Liver (tissue), 9 donors: ENCODE results near the gene MGAT5. TPM values are rescaled to one million over a fixed set of nuclear protein-coding genes. Genes with fewer than 3 reads are reported as not detected.

ENCODE experiments used
- DNase-seq: peaks from one replicate; pipeline ENCODE4 v3.0.0-alpha.2; 2017; ENCODE audit warnings: low spot score
- H3K27ac ChIP-seq, 2 donors: one replicate each; pipeline ENCODE4 v1.7.0; 2013; ENCODE audit warnings: inconsistent platforms in 2 of 2, low read length in 2 of 2, control low read depth in 1 of 2, low read depth in 1 of 2, mild to moderate bottlenecking in 1 of 2
- H3K27me3 ChIP-seq, 4 donors: one replicate each; pipeline versions ENCODE4 v1.6.1 to v1.7.0; 2013; ENCODE audit warnings: low read length in 3 of 4, inconsistent platforms in 1 of 4, mild to moderate bottlenecking in 1 of 4, moderate library complexity in 1 of 4; ENCODE audit not compliant: control insufficient read depth in 4 of 4, insufficient read depth in 4 of 4
- H3K36me3 ChIP-seq, 4 donors: one replicate each; pipeline versions ENCODE4 v1.6.1 to v1.7.0; 2013; ENCODE audit warnings: low read length in 3 of 4, mild to moderate bottlenecking in 3 of 4, low read depth in 1 of 4, moderate library complexity in 1 of 4; ENCODE audit not compliant: control insufficient read depth in 4 of 4, insufficient read depth in 3 of 4
- H3K4me1 ChIP-seq, 4 donors: one replicate each; pipeline versions ENCODE4 v1.6.1 to v1.7.0; 2013; ENCODE audit warnings: low read length in 3 of 4, mild to moderate bottlenecking in 3 of 4, moderate library complexity in 1 of 4; ENCODE audit not compliant: control insufficient read depth in 4 of 4, insufficient read depth in 4 of 4
- H3K4me3 ChIP-seq, 3 donors: one replicate each; pipeline versions ENCODE4 v1.6.1 to v1.7.0; 2013; ENCODE audit warnings: low read length in 3 of 3, control low read depth in 1 of 3, low read depth in 1 of 3, mild to moderate bottlenecking in 1 of 3
- H3K9ac ChIP-seq, 2 donors: one replicate each; pipeline ENCODE4 v1.7.0; 2013; ENCODE audit warnings: low read length in 2 of 2, mild to moderate bottlenecking in 2 of 2, moderate library complexity in 2 of 2, control low read depth in 1 of 2, low read depth in 1 of 2
- H3K9me3 ChIP-seq, 4 donors: one replicate each; pipeline versions ENCODE4 v1.6.1 to v1.7.0; 2013; ENCODE audit warnings: low read length in 3 of 4; ENCODE audit not compliant: control insufficient read depth in 4 of 4
- ATF3 ChIP-seq: IDR thresholded peaks from 2 replicates; pipeline ENCODE4 v1.6.1; 2016; ENCODE audit warnings: antibody characterized with exemption
- CTCF ChIP-seq: fragments of 150-350 bp; IDR thresholded peaks from 2 replicates; pipeline ENCODE4 v1.5.1; 2017; ENCODE audit warnings: improper control_type of control experiment, low read depth, low read length; ENCODE audit not compliant: missing input control
- EGR1 ChIP-seq, 2 donors: IDR thresholded peaks; 2 replicates each; pipeline ENCODE4 v1.6.1; 2016 to 2018; ENCODE audit warnings: antibody characterized with exemption in 2 of 2, low read depth in 2 of 2
- FOXA2 ChIP-seq: IDR thresholded peaks from 2 replicates; pipeline ENCODE4 v1.6.1; 2016; ENCODE audit warnings: antibody characterized with exemption
- GABPA ChIP-seq, 2 donors: IDR thresholded peaks in 1 of 2; conservative IDR thresholded peaks in 1 of 2; 2 replicates each; pipeline ENCODE4 v1.6.1; 2016; ENCODE audit warnings: antibody characterized with exemption in 2 of 2, mild to moderate bottlenecking in 1 of 2, moderate library complexity in 1 of 2
- HNF4A ChIP-seq, 2 donors: conservative IDR thresholded peaks; 2 replicates each; pipeline ENCODE4 v1.6.1; 2016; ENCODE audit warnings: antibody characterized with exemption in 2 of 2, mild to moderate bottlenecking in 2 of 2
- HNF4G ChIP-seq: IDR thresholded peaks from 2 replicates; pipeline ENCODE4 v1.6.1; 2016; ENCODE audit warnings: antibody characterized with exemption
- JUND ChIP-seq, 2 donors: IDR thresholded peaks; 2 replicates each; pipeline ENCODE4 v1.6.1; 2016; ENCODE audit warnings: antibody characterized with exemption in 2 of 2
- MAX ChIP-seq: IDR thresholded peaks from 2 replicates; pipeline ENCODE4 v1.6.1; 2016; ENCODE audit warnings: antibody characterized with exemption
- NR2F2 ChIP-seq: IDR thresholded peaks from 2 replicates; pipeline ENCODE4 v1.6.1; 2016; ENCODE audit warnings: antibody characterized with exemption
- RAD21 ChIP-seq, 2 donors: IDR thresholded peaks; 2 replicates each; pipeline ENCODE4 v1.6.1; 2016; ENCODE audit warnings: antibody characterized with exemption in 2 of 2, mild to moderate bottlenecking in 2 of 2
- RXRA ChIP-seq, 2 donors: IDR thresholded peaks; 2 replicates each; pipeline ENCODE4 v1.6.1; 2017 to 2018; ENCODE audit warnings: antibody characterized with exemption in 2 of 2, mild to moderate bottlenecking in 1 of 2
- SP1 ChIP-seq: IDR thresholded peaks from 2 replicates; pipeline ENCODE4 v1.6.1; 2018; ENCODE audit warnings: antibody characterized with exemption, mild to moderate bottlenecking
- TAF1 ChIP-seq: conservative IDR thresholded peaks from 2 replicates; pipeline ENCODE4 v1.6.1; 2016; ENCODE audit warnings: antibody characterized with exemption, mild to moderate bottlenecking
- ZBTB33 ChIP-seq: IDR thresholded peaks from 2 replicates; pipeline ENCODE4 v1.6.1; 2016; ENCODE audit warnings: antibody characterized with exemption
- WGBS: extraction: QIAGEN DNeasy Blood & Tissue Kit; methylation state at CpG from one replicate; pipeline ENCODE4 v1.1.7; 2013; 5-methylcytosine and 5-hydroxymethylcytosine counted together
- polyA plus RNA-seq, 2 donors: library from polyadenylated mRNA; stranded (reverse) in 1 of 2; unstranded in 1 of 2; fragments of 200-250 nt in 1 of 2; fragments of >200 nt in 1 of 2; fragmentation: Nextera tagmentation in 1 of 2; extraction: Ambion mirVana in 1 of 2; gene quantifications; one replicate each; pipeline versions ENCODE4 v1.2.1 to v1.2.3, GENCODE V29; 2013 to 2015
- total RNA-seq, 2 donors: library from RNA; depleted of rRNA; stranded (reverse); fragments of >200 nt; gene quantifications; one replicate each; pipeline ENCODE4 v1.2.3, GENCODE V29; 2014
- donor health status: healthy.
- donor health status: healthy.
- donor health status: healthy.
- donor health status: healthy.
- donor health status: healthy.

The MGAT5 gene
- total and polyA plus RNA-seq, 4 donors = 1.8 to 12.7 (median 5.6) TPM

DNA sequence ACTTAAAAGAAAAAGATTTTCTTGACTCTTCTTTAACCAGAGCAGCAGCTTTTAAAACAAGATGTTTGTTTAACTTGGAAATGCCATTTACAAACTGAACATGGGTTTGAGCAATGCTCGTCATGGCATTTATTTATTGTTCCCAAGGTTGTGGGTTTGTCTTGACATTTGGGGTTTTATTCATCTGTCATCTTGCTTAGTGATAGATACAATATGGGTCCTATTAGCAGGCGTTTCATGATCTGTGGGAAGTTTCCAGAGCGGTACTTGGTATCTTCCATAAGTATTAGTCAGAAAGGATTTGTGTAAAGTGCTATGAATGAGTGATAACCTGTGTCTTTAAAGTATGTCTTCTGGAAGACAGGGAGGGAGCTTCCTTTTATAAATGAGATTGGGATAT is 29.9 kb upstream of the MGAT5 start:
- no peaks in the 10 kb centered on the region for H3K36me3 ChIP-seq
- TF ChIP-seq JUND (IDR thresholded peaks at IDR 0.05) = no peak
- no peak for TF ChIP-seq HNF4G
- TF ChIP-seq RAD21 (IDR thresholded peaks at IDR 0.05) = no peak
- TF ChIP-seq RXRA (IDR thresholded peaks at IDR 0.05) = no peak
- TF ChIP-seq SP1 = no peak
- no peak for TF ChIP-seq MAX
- TF ChIP-seq EGR1 (IDR thresholded peaks at IDR 0.05; ENCODE audit: low read depth in 2 of 2) = no peak
- TF ChIP-seq ZBTB33 = no peak
- no peak for TF ChIP-seq NR2F2
- no peak for TF ChIP-seq TAF1
- no peak for TF ChIP-seq CTCF
- TF ChIP-seq GABPA (IDR thresholded peaks at IDR 0.05 in 1 of 2, conservative IDR thresholded peaks at IDR 0.05 in 1 of 2) = no peak
- no peak for TF ChIP-seq FOXA2
- no peak for TF ChIP-seq HNF4A (conservative IDR thresholded peaks at IDR 0.05)
- no peaks in the 10 kb centered on the region for H3K27me3 ChIP-seq
- H3K4me1 ChIP-seq = peaks cover 0 to 2% (median 0%) of the 10 kb centered on the region in 4 donors
- no peak overlapping the region for H3K4me3 ChIP-seq
- H3K9me3 ChIP-seq = peaks cover 0 to 2% (median 0%) of the 10 kb centered on the region in 4 donors
- no peak for DNase-seq
- WGBS = 93% methylated on average over 3 of the region's 3 CpGs
- no peak overlapping the region for H3K9ac ChIP-seq
- H3K27ac ChIP-seq = no peak overlapping the region

GRCh38 chr2:134225173-134225572 is 28.7 kb upstream of the MGAT5 start:
- TF ChIP-seq HNF4A (conservative IDR thresholded peaks at IDR 0.05) (no peak), ATF3 (no peak), RAD21 (IDR thresholded peaks at IDR 0.05) (no peak), HNF4G (no peak), CTCF (no peak), TAF1 (no peak)
- DNase-seq = no peak
- 98% methylated on average over 2 of the region's 2 CpGs for WGBS

More at GRCh38 chr2:134225173-134225572, 28.7 kb upstream of the MGAT5 start:
- H3K36me3 ChIP-seq = no peaks in the 10 kb centered on the region
- H3K9me3 ChIP-seq = peaks cover 0 to 2% (median 0%) of the 10 kb centered on the region in 4 donors
- no peak overlapping the region for H3K9ac ChIP-seq
- H3K4me3 ChIP-seq = no peak overlapping the region
- no peaks in the 10 kb centered on the region for H3K4me1 ChIP-seq
- H3K27me3 ChIP-seq = no peaks in the 10 kb centered on the region
- H3K27ac ChIP-seq = no peak overlapping the region
